OCI-LY7 (cell line): ENCODE measurements around the gene METTL22.
A peak's percentile ranks its signal among the peaks of the same experiment; 100 is the strongest.

ENCODE experiments used
- CTCF ChIP-seq: fragments of 200-600 bp; sonication (generic); conservative IDR thresholded peaks from 2 replicates; pipeline ENCODE4 v1.5.1; 2014; ENCODE audit warnings: mild to moderate bottlenecking, antibody characterized with exemption, low read length, moderate library complexity, mixed read lengths
- EZH2phosphoT487 ChIP-seq: fragments of 200-600 bp; sonication (generic); IDR thresholded peaks from 2 replicates; pipeline ENCODE4 v1.6.1; 2018; ENCODE audit warnings: low read depth, borderline replicate concordance, mild to moderate bottlenecking, mixed run types, antibody characterized with exemption, low read length, moderate library complexity, mixed read lengths

- TF ChIP-seq CTCF = peak; percentile 73
- no peak for TF ChIP-seq EZH2phosphoT487
Measured at GRCh38 chr16:8660841-8661301, 39.4 kb downstream of the METTL22 start.
